Dendritic cell treated with granulocyte-macrophage colony-stimulating factor and Interleukin-4, amounts not matched to agents 40 ng/mL and 50 ng/mL, for 4 days (primary cell): Measurements from ENCODE around the gene SND1.
A peak's percentile ranks its signal among the peaks of the same experiment; 100 is the strongest.

Experiments used
- H3K27ac Mint-ChIP-seq: one replicate; pipeline ENCODE4 v1.8.0; 2022; ENCODE audit warnings: mild to moderate bottlenecking, mixed read lengths
- H3K27me3 Mint-ChIP-seq: one replicate; pipeline ENCODE4 v1.8.0; 2022; ENCODE audit warnings: mild to moderate bottlenecking, mixed read lengths
- H3K36me3 Mint-ChIP-seq: one replicate; pipeline ENCODE4 v1.8.0; 2022; ENCODE audit warnings: low read depth, mixed read lengths
- H3K4me1 Mint-ChIP-seq: one replicate; pipeline ENCODE4 v1.8.0; 2022; ENCODE audit warnings: low read depth, mixed read lengths
- H3K4me3 Mint-ChIP-seq: one replicate; pipeline ENCODE4 v1.8.0; 2022; ENCODE audit warnings: mild to moderate bottlenecking, moderate library complexity, mixed read lengths
- H3K9me3 Mint-ChIP-seq: one replicate; pipeline ENCODE4 v1.8.0; 2022; ENCODE audit warnings: mixed read lengths
- intact Hi-C: fragments of 100-400 bp; cut with micrococcal nuclease; formaldehyde crosslinking; loops from one replicate; pipeline ENCODE4 v1.15.0; 2022

Gene SND1

DNA sequence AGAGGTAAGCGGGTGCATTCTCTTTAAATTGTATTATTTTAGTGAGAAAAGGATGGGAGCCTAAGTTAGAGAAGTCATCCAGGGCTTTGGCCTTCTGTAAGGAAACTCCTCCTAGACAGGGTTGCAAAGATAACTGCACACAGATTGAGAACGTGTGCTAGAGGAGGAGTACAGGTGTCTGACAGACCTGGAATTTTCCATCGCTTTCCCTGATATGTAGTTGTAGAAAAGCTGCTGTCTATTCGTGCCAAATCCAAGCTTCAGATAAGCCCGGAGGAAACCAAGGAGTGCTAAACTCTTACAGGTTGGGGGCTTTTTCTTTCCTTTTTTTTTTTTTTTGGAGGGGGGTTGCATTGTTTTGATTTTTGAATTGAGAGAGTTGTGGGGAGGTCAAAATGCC, 356.1 kb downstream of the SND1 start:
- Mint-ChIP-seq H3K9me3 (no peaks in the 10 kb centered on the region), H3K4me1 (peaks cover 31% of the 10 kb centered on the region), H3K27ac (no peak overlapping the region), H3K27me3 (no peaks in the 10 kb centered on the region), H3K4me3 (no peak overlapping the region), H3K36me3 (peaks cover 55% of the 10 kb centered on the region)
- intact Hi-C loops, result no loop called here

DNA sequence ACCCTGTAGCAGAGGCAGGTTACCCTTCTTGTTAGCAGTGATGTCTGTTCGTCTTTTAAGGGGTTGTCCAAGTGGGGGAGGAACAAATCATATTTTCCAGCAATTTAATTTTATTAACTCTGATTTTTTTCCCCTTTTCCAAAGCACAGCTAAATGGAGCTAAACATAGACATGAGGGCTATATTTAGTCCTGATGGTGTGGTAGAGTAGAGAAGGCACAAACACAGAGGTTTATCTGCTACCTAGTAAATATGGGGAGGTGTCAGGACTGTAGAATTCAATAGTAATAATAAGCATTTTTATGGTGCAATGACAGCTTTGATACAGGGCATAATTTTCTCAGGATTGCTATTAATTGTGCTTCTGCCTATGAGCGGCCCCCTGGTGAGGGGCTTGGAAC, 356.8 kb downstream of the SND1 start:
- peaks cover 60% of the 10 kb centered on the region for H3K36me3 Mint-ChIP-seq
- no peak overlapping the region for H3K27ac Mint-ChIP-seq
- H3K4me3 Mint-ChIP-seq, result no peak overlapping the region
- no peaks in the 10 kb centered on the region for H3K27me3 Mint-ChIP-seq
- peaks cover 25% of the 10 kb centered on the region for H3K4me1 Mint-ChIP-seq
- intact Hi-C loops, result no loop called here
- no peaks in the 10 kb centered on the region for H3K9me3 Mint-ChIP-seq

DNA sequence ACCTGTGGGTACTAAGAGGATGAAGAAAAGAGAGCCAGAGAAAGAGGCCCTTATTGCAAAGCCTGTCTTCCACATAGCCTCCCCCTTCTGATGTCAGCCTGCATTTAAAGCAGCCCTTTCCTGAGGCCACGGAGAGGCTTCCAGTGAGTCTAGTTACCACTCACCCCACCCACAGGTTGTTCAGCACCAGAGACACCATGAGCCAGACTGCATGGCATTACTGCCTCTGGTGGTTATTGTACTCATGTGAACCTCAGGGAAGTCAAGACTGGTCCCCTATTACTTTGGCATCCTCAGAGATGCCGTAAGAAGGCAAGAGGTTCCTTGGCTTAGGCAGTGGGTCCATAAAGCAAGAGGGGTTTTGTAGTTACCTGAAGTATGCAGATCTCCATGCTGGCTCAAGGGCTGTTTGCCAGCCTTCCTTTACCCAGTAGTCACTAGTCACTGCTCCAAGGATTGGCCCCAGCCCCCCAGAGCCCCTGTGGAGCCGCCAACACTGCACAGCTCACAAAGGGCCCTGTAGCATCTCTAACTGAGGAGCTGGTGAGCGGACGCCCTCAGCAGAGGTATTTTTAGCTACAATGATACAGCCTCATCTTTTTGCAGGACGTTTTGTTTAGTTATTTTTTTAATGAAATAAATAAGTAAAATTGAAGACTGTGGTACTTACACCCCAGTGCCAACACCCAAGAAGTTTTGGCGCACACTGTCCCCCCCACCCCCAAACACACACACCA, 358.6 kb downstream of the SND1 start:
- H3K36me3 Mint-ChIP-seq, result peaks cover 62% of the 10 kb centered on the region
- intact Hi-C loops, result no loop called here
- no peak overlapping the region for H3K27ac Mint-ChIP-seq
- H3K27me3 Mint-ChIP-seq, result no peaks in the 10 kb centered on the region
- H3K4me1 Mint-ChIP-seq, result peaks cover 16% of the 10 kb centered on the region
- no peaks in the 10 kb centered on the region for H3K9me3 Mint-ChIP-seq
- no peak overlapping the region for H3K4me3 Mint-ChIP-seq

DNA sequence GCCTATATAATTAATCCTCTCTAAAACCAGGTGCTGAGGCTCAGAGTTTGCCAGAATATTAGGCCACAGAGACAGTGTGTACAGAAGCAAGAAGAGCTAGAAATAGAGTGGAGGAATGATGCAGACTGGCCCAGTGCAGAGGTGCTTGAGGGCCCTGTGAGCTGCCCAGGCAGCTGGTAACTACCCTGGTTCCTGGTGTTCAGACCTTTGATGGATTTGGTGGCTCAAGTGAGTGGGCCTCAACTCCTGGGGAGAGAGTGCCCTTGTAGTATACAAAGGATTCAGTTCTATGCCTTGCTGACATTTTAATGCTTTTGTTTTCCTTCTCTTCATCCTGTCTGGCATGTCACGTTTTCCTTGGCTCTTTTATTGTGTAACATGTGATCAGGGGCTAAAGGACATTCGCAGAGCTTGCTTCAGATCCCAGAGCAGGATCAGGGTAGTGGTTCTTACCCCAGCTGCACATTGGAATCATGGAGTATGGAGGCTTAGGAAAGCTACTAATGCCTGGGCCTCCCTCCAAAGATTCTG, 359.2 kb downstream of the SND1 start:
- intact Hi-C loops, result no loop called here
- no peaks in the 10 kb centered on the region for H3K27me3 Mint-ChIP-seq
- no peak overlapping the region for H3K27ac Mint-ChIP-seq
- H3K4me3 Mint-ChIP-seq, result no peak overlapping the region
- no peaks in the 10 kb centered on the region for H3K9me3 Mint-ChIP-seq
- H3K36me3 Mint-ChIP-seq, result peaks cover 56% of the 10 kb centered on the region
- peaks cover 12% of the 10 kb centered on the region for H3K4me1 Mint-ChIP-seq

DNA sequence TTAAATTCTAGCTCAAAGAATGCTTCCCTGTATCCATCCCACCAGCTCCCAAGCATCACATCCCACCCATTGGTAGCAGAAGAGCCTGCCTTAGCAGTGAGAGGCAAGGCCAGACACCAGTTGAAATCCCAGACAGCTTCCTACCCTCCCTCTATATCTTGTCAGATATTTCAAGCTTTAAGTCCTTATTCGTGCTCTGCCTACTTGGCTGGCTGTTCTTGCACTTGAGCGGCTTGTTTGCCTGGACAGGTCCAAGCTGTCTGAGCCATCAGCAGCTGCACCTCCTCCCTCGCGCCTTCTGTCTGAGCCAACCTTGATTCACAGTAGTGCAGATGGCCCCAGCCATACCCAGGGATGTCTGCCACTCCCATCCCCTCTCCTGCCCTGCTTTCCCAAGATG, 362.8 kb downstream of the SND1 start:
- H3K27ac Mint-ChIP-seq, result no peak overlapping the region
- H3K27me3 Mint-ChIP-seq, result no peaks in the 10 kb centered on the region
- H3K4me3 Mint-ChIP-seq, result no peak overlapping the region
- intact Hi-C loops, result no loop called here
- peaks cover 59% of the 10 kb centered on the region for H3K36me3 Mint-ChIP-seq
- no peaks in the 10 kb centered on the region for H3K9me3 Mint-ChIP-seq
- peaks cover 34% of the 10 kb centered on the region for H3K4me1 Mint-ChIP-seq

DNA sequence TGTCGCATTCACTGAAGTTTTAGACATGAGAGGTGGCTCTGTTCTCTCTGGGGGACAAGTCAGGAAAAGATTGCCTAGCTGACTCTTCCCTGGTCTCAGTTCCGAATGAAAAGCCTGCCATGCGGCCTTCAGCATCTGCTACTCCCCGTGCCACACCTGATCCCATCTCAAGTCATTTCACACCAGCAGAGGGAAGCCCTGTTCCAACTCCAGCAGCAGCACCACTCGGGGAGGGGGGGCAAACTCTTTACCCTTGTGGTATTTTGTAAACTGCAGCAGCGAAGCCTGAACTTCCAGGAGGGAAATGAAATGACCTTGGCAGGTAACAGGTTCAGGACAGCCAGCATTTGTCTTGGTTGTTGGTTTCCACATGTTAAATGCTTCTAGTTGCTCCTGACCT, 365.5 kb downstream of the SND1 start:
- Mint-ChIP-seq H3K36me3 (peaks cover 65% of the 10 kb centered on the region), H3K4me1 (peaks cover 46% of the 10 kb centered on the region), H3K9me3 (no peaks in the 10 kb centered on the region), H3K4me3 (no peak overlapping the region), H3K27ac (no peak overlapping the region), H3K27me3 (no peaks in the 10 kb centered on the region)
- intact Hi-C loops, result no loop called here

DNA sequence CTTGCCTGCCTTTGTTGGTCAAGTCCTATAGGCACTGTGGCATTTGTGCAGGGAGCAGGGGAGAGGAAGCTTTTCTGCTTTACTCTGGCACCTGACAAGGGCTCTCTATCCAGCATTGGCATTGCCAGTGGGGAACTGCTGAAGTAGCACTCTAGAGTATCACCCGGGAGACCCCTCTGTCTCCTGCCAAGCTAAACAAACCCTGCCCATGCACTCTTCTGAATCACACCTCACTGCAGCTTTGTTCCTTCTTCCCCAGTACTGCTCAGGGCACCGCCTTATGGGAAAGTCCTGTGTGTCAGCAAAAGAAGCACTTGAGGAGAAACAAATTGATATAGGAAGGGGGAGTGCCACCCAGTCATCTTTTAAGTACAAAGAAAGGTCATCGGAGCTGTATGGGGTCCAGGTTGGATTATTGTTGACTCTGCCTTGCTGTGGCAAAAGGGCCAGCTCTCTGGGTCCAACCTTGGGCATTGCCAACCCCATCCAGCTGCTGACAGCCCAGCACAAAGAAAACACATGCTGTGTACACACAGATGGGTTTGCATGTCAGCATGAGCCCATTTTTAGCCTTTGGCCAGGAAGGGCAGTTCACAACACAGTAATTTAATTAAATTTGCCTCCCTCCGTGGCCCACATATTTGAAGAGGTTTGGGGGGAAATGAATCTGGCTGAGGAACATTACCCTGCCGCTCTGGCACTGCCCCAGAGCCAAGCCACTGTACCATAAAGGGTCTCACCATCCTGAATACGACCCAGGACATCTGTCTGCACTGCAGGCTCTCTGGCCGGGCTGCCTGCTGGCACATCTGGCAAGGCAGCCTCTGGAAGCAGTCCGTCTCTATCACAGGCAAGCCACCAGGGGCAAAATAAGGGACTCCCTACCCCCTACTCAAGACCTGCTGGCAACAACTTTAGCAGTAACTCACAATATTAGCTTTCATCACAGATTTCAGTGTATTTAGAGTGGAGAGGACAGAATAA, 366.2 kb downstream of the SND1 start:
- Mint-ChIP-seq H3K4me1 (peaks cover 53% of the 10 kb centered on the region), H3K9me3 (no peaks in the 10 kb centered on the region), H3K27me3 (no peaks in the 10 kb centered on the region), H3K27ac (no peak overlapping the region), H3K4me3 (no peak overlapping the region), H3K36me3 (peaks cover 58% of the 10 kb centered on the region)
- intact Hi-C loops, result no loop called here

DNA sequence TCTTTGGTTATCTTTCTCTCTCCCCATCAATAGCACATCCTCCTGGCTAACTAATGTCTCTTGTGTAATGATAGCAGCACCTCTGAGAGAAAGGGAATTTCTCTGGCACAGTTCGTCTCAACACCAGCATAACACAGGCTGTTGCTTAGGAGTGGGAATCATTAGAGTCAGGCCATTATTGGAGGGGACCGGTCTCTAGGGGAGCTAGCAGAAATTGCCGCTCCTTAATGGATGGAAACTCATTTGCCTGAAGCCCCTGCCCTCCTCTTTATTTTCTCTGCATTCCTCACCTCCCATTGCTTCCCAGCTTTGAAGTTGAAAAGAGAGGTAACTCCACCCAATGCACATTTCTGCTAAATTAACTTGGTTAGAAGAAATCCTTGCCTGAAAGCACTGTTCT, 367.3 kb downstream of the SND1 start:
- Mint-ChIP-seq H3K27me3 (no peaks in the 10 kb centered on the region), H3K4me1 (peaks cover 64% of the 10 kb centered on the region), H3K9me3 (no peaks in the 10 kb centered on the region), H3K4me3 (no peak overlapping the region), H3K27ac (no peak overlapping the region), H3K36me3 (peaks cover 47% of the 10 kb centered on the region)
- intact Hi-C loops, result no loop called here

DNA sequence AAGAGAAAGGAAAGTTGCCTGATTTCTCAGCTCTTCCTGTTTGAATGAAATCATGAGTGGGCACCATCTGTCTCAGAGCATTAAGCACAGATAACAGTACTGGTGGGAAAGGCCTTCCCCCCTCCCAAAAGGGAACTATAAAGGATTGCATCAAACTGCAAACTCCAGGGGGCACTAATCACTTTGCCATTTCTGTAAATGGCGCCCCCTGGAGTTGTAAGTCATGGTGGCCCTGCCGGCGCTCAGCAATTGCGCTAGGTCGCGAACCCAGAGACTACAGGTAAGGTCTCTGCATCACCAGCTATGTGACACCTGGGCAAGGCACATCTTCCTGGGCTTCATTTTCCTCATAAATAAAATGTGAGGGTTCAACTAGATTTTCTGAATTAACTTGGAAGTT, 368.2 kb downstream of the SND1 start:
- no peaks in the 10 kb centered on the region for H3K9me3 Mint-ChIP-seq
- H3K27me3 Mint-ChIP-seq, result no peaks in the 10 kb centered on the region
- intact Hi-C loops, result no loop called here
- H3K4me1 Mint-ChIP-seq, result peaks cover 67% of the 10 kb centered on the region
- H3K27ac Mint-ChIP-seq, result no peak overlapping the region
- H3K36me3 Mint-ChIP-seq, result peaks cover 43% of the 10 kb centered on the region
- no peak overlapping the region for H3K4me3 Mint-ChIP-seq

DNA sequence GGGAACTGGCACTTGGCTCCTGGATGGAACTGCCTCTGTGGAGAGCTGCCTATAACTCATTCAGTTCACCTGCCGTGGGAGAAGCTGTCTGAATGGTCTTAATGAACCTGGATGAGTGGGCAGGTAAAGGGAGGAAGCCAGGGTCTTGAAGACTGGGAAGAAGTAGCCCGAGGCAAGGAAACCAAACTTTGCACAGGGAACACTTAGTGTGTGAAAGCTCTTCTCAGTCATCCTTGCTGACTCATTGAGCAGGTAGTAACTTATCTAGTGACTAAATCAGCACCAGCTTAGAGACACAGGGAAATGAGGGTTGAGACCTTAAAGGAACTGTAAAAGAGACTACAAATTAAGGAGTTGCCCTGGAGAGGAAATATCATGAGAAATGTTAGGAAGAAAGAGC, 369.4 kb downstream of the SND1 start:
- peaks cover 74% of the 10 kb centered on the region for H3K4me1 Mint-ChIP-seq
- H3K9me3 Mint-ChIP-seq, result no peaks in the 10 kb centered on the region
- no peak overlapping the region for H3K27ac Mint-ChIP-seq
- H3K36me3 Mint-ChIP-seq, result peaks cover 43% of the 10 kb centered on the region
- no peak overlapping the region for H3K4me3 Mint-ChIP-seq
- H3K27me3 Mint-ChIP-seq, result no peaks in the 10 kb centered on the region
- intact Hi-C loops, result no loop called here

DNA sequence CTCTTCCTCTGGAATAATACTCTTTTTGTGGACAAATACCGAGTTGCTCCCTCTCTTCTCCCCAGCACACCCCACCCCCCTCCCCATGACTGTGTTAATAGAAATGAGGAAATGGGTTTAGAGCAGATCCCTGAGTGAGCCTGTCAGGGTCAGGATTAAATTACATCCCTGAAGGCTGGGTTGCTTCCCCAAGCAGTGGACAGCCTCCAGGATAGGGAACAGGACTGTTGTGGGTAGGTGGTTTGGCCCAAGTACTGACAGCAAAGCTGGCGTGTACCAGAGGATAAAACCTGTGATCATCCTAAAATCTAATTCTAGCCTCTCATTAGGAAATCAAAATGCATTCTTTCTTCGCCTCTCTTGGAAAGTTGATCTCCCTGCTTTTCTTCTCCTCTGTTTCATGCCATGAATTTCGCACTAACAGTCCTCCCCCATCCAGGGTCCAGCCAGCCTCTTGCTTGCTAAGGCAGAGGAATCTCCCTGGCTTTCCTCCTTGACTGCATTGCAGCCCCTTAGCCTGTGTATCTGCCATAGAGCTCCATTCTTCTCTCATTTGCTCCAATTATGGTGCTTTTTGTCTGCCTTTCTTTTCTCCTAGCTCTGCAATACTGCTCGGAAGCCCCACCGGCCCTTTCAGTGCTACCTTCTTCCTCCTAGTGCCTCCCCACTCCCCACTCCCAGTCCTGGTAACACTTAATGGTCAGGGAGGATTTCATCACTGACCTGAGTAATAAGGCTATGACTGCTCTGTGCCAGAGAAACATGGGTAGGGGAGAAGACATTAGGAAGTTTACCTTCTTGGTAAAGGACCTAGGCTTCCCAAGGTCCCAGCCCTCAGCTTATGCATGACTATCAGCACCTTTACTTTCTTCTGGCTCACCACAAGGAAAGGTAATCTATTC, 370.9 kb downstream of the SND1 start:
- peak overlapping the region; percentile 6 for H3K27ac Mint-ChIP-seq
- H3K36me3 Mint-ChIP-seq, result peaks cover 38% of the 10 kb centered on the region
- H3K4me1 Mint-ChIP-seq, result peaks cover 72% of the 10 kb centered on the region
- intact Hi-C loops, result no loop called here
- H3K4me3 Mint-ChIP-seq, result no peak overlapping the region
- H3K27me3 Mint-ChIP-seq, result no peaks in the 10 kb centered on the region
- H3K9me3 Mint-ChIP-seq, result no peaks in the 10 kb centered on the region

DNA sequence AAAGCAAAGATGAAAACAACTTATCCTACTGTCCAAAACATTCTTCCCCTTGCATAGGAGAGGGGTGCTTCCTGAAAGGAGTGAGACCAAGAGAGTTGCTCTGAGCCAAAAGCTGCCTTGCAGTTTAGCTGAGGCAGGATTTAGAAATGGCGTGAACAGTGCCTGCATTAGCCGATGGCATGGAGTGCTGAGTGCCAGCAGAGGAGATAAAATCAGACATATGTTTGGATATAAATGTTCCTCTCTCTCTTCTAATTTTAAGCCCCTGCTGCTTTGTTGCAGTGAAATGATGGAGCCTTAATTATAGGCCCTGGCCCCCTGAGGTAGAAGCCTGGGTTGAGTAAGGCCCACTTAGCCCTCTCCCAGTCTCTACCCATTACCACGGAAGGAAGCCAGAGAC, 372.2 kb downstream of the SND1 start:
- Mint-ChIP-seq H3K36me3 (peaks cover 37% of the 10 kb centered on the region), H3K9me3 (no peaks in the 10 kb centered on the region), H3K27ac (no peak overlapping the region), H3K4me3 (no peak overlapping the region), H3K27me3 (no peaks in the 10 kb centered on the region), H3K4me1 (peaks cover 65% of the 10 kb centered on the region)
- intact Hi-C loops, result no loop called here

DNA sequence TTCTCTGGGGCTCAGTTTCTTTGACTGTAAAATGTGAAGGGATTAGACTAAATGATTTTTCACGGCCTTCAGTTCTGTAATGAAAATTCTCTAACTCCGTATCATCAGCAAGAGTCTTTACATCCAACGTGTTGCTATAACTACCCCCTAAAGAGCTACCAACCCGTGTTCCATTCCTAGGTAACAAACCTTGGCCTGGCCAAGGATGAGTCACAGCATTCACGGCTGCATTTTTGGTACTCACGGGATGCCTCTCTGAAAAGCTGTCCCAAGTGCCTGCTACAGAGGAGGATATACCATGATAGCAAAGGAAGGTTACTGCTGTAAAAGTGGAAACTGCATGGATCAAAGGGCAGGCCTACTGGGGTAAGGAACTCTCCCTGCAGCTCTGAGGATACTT, 373.4 kb downstream of the SND1 start:
- peaks cover 5% of the 10 kb centered on the region for H3K27me3 Mint-ChIP-seq
- H3K9me3 Mint-ChIP-seq, result no peaks in the 10 kb centered on the region
- intact Hi-C loops, result no loop called here
- H3K4me1 Mint-ChIP-seq, result peaks cover 77% of the 10 kb centered on the region
- no peak overlapping the region for H3K4me3 Mint-ChIP-seq
- no peak overlapping the region for H3K27ac Mint-ChIP-seq
- H3K36me3 Mint-ChIP-seq, result peaks cover 31% of the 10 kb centered on the region
